Stimulated activated CD4-positive, alpha-beta T cell treated with anti-CD3 and anti-CD28 coated beads, Interleukin-1b, Interleukin-23, amount 100 ng/mL, for 48 hours (primary cell): Measurements from ENCODE around the gene IGSF3.
A peak's percentile ranks its signal among the peaks of the same experiment; 100 is the strongest.
"Not testable (repeated sequence)": the region's sequence is repeated elsewhere in the genome, so short reads cannot be mapped to it uniquely, and the experiment has no call there.

Experiments used
- DNase-seq: peaks from one replicate; pipeline ENCODE4 v3.0.0-alpha.2; 2020

Gene IGSF3

DNA sequence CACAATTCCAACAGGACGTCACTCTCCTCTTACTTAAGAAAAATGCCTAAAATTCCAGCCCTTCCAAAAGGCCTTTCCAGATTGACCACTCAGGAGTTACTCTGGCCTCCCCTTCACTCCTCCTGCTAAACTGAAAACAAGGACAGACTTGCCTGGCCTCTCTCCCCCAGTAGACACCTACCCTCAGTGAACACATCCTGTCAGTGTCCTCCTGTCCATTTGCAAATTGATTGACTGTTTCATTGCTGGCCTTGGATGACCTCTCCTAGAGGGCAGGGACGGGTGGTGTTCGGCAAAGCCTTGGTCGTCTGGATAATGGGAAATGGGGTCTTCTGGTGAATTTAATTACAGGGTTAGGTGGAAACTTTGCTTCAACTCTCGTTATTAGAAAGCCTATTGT is 8.9 kb downstream of the IGSF3 start:
- not testable (repeated sequence) for DNase-seq

- DNase-seq, result not testable (repeated sequence)
Observed at GRCh38 chr1:116657836-116658235, 9.7 kb downstream of the IGSF3 start.

GRCh38 chr1:116654351-116654750 is 13.2 kb downstream of the IGSF3 start:
- no peak for DNase-seq

- DNase-seq, result not testable (repeated sequence)
Observed at GRCh38 chr1:116652598-116652997, 14.9 kb downstream of the IGSF3 start.

DNA sequence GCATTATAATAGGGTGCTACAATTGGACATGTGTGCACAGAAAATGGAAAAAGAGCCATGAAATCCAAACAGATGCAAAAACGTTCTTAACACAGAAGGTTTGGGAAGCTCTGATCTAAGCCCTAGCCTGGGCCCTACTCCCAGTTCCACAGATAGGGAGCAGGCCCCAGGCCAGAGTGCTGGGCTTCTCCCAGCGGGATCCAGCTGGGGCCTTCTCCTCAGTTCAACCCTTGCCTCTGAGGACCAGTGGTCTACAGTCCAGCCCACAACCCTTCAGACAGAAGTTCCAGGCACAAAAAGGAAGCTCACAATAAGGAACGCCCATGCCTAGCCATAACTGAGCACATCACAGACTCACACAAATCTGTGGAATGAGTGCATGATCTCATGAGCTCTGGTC is 16.8 kb downstream of the IGSF3 start:
- DNase-seq, result not testable (repeated sequence)

GRCh38 chr1:116649041-116649440 is 18.5 kb downstream of the IGSF3 start:
- DNase-seq, result not testable (repeated sequence)

GRCh38 chr1:116648325-116648724 is 19.2 kb downstream of the IGSF3 start:
- DNase-seq, result not testable (repeated sequence)

DNA sequence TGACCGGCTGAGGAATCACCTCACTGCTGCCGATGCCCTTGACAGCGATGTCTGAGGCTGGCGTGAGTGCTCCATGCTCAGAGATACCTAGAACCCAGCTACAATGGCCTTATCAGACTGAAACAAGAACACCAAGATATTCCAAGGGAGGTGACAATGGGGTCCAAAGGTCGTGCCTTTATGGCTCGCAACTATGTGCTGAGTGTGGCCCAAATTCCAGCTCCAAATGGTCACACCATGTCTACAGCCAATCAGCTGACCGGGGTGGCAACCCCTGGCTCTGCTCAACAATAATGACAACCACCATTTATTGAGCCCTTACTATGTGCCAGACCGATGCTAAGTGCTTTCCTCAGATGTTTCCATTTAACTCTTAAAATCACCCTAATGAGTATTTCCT is 20.3 kb downstream of the IGSF3 start:
- not testable (repeated sequence) for DNase-seq

DNA sequence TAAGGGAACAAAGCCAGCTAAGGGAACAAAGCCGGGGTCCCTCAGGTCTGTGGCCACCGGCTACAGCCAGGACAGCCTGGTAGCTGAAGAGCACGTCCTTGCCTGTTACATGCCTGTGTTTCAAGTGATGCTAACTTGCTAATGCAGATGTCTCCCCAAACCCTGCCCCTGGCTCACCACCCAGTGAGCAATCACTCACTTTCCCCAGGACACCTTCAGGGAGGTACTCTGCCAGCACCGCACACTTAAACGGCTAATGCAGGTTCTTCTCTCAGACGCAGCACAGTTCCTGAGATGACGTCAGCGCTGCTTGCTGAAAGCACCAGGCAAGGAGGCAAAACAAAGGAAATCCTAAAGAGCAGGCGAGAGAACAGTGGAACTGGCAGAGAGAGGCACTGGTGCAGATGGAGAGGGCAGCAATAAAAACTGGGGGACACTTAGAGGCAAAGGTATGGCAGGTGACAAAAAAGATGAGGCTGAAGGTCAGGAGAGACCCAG is 20.8 kb downstream of the IGSF3 start:
- peak; percentile 14 for DNase-seq

DNA sequence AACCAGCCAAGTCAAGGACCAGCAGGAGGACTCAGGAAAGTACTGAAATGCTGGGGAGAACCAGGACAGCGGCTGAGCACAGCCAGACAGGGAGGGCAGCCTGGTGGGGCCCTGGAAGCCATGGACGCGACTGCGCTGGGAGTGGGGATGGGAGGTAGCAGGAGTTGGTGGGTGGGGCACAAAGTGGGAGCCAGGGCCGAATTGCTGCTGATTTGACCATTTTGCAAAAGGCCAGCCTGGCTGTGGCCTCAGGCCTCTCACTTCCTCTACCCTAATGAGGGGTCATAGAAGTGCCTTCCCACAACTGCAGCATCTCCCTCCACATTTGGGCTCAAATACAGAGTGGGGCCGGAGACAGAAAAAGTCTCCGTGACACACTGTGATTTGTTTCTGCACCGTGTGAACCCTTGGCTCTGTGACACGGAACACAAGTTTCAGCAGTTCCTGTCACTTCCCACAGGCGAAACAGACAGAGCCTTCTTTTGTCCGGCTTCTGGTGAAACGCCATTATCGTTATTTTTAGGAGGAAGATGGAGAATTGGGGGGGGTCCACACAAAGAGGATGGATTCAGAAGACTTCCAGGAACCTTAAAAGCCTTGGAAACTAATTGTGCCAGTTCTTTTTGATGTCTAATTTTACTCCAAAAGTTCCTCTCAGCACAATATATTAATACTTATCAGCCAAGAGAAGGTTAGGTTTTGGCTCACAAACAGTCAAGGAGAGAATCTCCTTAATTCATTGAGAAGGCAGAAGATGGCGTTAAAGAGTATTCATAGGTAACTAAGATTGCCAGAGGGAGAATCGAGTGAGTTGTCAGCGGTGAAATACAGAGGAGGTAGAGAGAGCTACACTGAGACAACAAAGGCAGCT is 21.5 kb downstream of the IGSF3 start:
- DNase-seq, result not testable (repeated sequence)

GRCh38 chr1:116644993-116645392 is 22.5 kb downstream of the IGSF3 start:
- DNase-seq, result not testable (repeated sequence)

- DNase-seq, result not testable (repeated sequence)
Observed at GRCh38 chr1:116644096-116644495, 23.4 kb downstream of the IGSF3 start.

- not testable (repeated sequence) for DNase-seq
Observed at GRCh38 chr1:116643281-116643751, 24.2 kb downstream of the IGSF3 start.

DNA sequence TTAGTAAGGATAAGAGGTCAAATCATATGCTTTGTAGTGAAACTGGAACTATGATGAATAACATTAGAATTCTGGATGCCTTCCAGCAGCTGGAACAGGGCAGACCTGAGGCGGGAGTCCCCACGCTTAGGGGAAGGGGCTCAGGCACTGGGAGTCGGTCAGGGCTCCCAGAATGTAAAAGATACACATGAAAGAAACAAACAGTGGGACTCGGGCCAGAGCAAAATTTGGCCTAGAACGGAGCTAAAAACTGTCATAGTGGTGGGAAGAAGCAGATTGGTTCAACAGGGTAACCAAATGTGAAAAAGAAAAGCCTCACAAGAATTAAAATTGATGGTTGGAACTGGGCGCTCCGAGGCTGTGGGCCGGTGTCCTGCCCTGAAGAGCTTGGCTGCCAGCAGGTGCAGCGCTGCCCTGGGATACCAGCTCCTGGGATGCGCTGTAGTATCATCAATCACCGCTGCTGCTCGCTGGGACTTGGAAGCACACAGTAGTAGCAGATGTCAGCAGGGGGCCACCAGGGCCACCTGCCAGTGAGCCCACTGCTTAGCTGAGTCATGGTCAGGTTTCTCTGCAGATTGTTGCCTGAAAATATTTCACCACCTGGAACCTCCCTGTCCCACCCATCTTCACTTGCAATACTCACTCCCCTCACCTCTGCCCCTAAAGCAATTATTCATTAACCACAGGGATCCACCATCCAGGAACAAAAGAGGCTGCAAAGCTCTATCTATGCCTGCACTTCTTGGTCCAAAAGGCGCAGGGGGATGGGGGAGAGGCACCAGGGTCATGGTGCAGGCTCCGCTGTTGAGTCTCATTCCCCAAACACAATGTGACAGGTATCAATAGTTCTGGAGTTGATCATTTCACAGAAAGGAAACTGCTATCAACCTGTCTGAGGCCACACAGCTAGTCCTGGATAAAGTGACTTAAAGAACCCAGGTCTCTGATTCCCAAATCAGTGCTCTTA is 24.9 kb downstream of the IGSF3 start:
- not testable (repeated sequence) for DNase-seq

GRCh38 chr1:116637583-116637982 is 29.9 kb downstream of the IGSF3 start:
- peak; percentile 23 for DNase-seq

- not testable (repeated sequence) for DNase-seq
Observed at GRCh38 chr1:116636584-116636983, 30.9 kb downstream of the IGSF3 start.

DNA sequence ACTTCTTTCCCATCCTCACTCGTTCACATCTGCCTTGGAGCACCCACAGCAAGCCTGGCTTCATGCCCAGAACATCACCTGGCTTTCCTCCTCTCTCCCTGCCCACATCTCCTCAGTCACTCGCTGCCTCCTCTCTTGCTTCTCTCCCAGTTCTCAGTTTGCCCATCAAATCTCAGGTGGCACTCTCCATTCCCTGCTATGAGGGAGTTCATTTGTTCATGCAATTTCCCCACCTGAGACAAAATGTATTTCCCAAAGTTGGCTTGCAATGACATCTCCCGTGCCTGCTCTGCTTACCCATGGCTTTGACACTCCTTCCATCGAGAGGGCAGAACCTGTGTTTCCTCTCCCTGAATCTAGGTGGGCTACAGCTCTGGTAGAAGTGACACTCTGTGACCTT is 33.1 kb downstream of the IGSF3 start:
- DNase-seq, result not testable (repeated sequence)

DNA sequence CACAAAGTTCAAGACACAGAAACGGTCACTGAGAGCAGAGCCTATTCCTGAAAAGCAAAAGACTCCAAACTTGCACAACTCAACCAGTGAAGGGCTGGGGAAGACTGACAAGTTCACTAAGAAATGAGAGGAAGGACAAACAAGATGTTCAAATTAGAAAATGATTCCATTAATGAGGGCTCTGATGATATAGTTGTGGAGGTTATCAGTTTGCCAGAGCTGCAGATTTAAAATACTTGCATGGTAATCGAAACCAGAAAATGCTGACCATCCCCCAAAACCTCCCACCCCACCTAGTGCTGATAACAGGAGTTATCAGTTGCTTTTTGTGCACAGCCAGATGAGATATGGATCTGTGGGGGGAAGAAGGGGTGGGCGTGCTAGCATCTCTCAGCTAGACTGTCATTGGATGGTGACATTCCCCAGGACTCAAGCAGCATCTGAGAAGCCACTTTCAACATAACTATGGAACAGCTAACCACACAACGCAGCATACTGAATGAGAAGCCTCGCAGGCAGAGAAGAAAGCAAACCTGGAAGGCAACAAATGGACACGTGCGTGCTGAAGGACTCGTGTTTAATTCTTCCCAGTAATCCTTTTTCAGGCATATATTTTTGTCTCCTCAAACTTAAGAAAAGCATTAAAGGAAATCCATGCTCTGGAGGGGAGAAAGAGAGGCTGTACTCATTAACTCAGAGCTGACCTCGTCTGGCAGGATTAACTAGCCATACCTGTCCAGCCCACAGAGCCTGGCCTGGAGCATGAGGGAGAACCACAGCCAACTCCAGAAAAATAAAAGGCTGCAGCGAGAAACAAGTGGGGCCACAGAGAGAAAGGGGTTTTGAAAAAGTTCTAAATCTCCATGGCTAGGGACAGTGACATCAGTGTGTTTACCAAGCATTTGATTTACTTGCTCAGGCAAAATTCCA is 35.3 kb downstream of the IGSF3 start:
- DNase-seq, result not testable (repeated sequence)

DNA sequence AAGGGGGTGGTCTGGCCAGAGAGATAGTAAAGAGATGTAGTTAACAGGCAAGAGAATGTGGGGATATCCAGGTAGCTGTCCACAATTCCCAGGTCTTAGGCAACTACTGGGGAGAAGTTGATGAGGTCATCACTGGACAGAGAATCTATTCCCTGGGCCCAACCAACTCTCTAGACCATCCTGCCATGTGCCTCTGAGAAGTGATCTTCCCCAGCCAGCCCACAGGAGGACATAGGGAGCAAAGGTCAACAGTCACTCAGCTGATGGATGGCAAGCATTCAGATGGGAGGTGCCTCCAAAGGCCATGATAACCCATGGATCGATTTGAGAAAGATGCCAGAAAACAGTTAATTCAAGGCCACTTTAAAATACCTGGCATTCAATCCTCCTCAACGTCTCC is 36.0 kb downstream of the IGSF3 start:
- DNase-seq, result not testable (repeated sequence)

DNA sequence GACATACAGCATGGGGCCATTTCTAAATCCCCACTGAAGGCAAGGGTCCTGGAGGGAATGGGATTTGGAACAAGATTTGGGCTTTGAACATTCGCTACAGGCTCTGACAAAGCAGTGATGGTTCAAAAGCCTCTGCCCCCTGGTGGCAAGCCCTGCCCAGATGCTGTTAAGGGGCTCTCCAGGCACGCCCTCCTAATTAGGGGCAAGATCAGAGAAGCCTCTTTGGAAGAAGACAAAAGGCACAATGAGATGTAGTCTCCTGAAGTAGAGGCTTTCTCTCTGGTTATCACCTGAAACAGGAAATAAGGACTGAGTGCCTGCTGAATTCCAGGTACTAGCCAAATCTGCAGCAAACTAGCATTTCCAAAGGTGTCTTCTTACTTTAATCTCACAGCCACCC is 37.5 kb downstream of the IGSF3 start:
- DNase-seq, result not testable (repeated sequence)

- DNase-seq, result not testable (repeated sequence)
Observed at GRCh38 chr1:116629441-116629840, 38.1 kb downstream of the IGSF3 start.

DNA sequence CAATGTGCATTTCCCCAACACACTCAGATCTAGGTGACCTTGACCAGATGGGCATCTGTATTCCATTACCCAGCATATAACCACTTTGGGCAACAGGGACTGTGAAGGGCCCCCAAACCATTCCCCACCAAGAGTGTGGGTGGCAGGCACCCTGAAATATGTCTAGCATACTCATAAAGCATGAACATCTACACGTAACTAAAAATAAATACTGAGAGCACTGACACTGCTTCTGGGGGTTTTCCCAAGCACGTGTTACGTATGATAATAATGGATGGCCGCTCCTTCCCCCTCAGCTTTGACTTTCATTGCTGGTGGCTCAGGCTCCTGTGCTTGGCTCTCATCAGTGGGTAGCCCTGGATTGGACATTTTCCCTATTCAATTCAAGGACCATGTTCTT is 39.1 kb downstream of the IGSF3 start:
- peak; percentile 15 for DNase-seq
